IPS-NIHi11 (cell line): ENCODE results near the gene SLC41A3.
"Not testable (repeated sequence)": the region's sequence is repeated elsewhere in the genome, so short reads cannot be mapped to it uniquely, and the experiment has no call there.

Source experiments
- DNase-seq: peaks from one replicate; pipeline ENCODE4 v3.0.0; 2012; ENCODE audit warnings: mixed read lengths, low spot score

SLC41A3 gene

GRCh38 chr3:126053949-126054569 lies 29.9 kb downstream of the SLC41A3 start:
- no peak for DNase-seq

- no peak for DNase-seq
Measured at GRCh38 chr3:126053513-126053912, 30.4 kb downstream of the SLC41A3 start.

- no peak for DNase-seq
Measured at GRCh38 chr3:126052196-126053058, 31.5 kb downstream of the SLC41A3 start.

- DNase-seq, result no peak
Measured at GRCh38 chr3:126051741-126052140, 32.2 kb downstream of the SLC41A3 start.

- DNase-seq, result no peak
Measured at GRCh38 chr3:126051234-126051633, 32.7 kb downstream of the SLC41A3 start.

- DNase-seq, result no peak
Measured at GRCh38 chr3:126050626-126051025, 33.3 kb downstream of the SLC41A3 start.

GRCh38 chr3:126050050-126050392 lies 33.9 kb downstream of the SLC41A3 start:
- no peak for DNase-seq

GRCh38 chr3:126049289-126050049 lies 34.5 kb downstream of the SLC41A3 start:
- DNase-seq, result no peak

- no peak for DNase-seq
Measured at GRCh38 chr3:126040386-126040785, 43.5 kb downstream of the SLC41A3 start.

- DNase-seq, result no peak
Measured at GRCh38 chr3:126039870-126040269, 44.1 kb downstream of the SLC41A3 start.

GRCh38 chr3:126038791-126039190 lies 45.1 kb downstream of the SLC41A3 start:
- DNase-seq, result not testable (repeated sequence)

- no peak for DNase-seq
Measured at GRCh38 chr3:126036056-126036549, 47.8 kb downstream of the SLC41A3 start.

- DNase-seq, result no peak
Measured at GRCh38 chr3:126035362-126036050, 48.4 kb downstream of the SLC41A3 start.

GRCh38 chr3:126034481-126035361 lies 49.2 kb downstream of the SLC41A3 start:
- no peak for DNase-seq

- DNase-seq, result no peak
Measured at GRCh38 chr3:126033765-126034164, 50.2 kb downstream of the SLC41A3 start.

- DNase-seq, result no peak
Measured at GRCh38 chr3:126033051-126033745, 50.7 kb downstream of the SLC41A3 start.

- DNase-seq, result no peak
Measured at GRCh38 chr3:126031981-126032471, 51.9 kb downstream of the SLC41A3 start.

GRCh38 chr3:126030455-126030854 lies 53.5 kb downstream of the SLC41A3 start:
- no peak for DNase-seq

GRCh38 chr3:126029241-126029640 lies 54.7 kb downstream of the SLC41A3 start:
- no peak for DNase-seq

GRCh38 chr3:126028096-126028495 lies 55.8 kb downstream of the SLC41A3 start:
- DNase-seq, result no peak
